Right lobe of liver (tissue), 6 donors: ENCODE data around the gene KDM4B. TPM values are rescaled to one million over a fixed set of nuclear protein-coding genes. Genes with fewer than 3 reads are reported as not detected.
A peak's percentile ranks its signal among the peaks of the same experiment; 100 is the strongest.
"Not testable (repeated sequence)": the region's sequence is repeated elsewhere in the genome, so short reads cannot be mapped to it uniquely, and the experiment has no call there.

ENCODE experiments used
- ATAC-seq, 4 donors: fragments of 200-7000 bp; cut with Tn5 transposase; one replicate each; pipeline ENCODE4 v1.9.1; 2020; ENCODE audit warnings: mild to moderate bottlenecking in 4 of 4, moderate library complexity in 4 of 4
- DNase-seq, 3 donors: peaks; one replicate each; pipeline ENCODE4 v3.0.0-alpha.2; 2020
- H3K27ac ChIP-seq, 3 donors: fragments of 200-600 bp; one replicate each; pipeline ENCODE4 v1.8.0; 2022
- H3K27me3 ChIP-seq, 2 donors: fragments of 200-600 bp; one replicate each; pipeline ENCODE4 v1.8.0; 2022
- H3K36me3 ChIP-seq, 4 donors: fragments of 200-600 bp; sonication (generic) in 1 of 4; one replicate each; pipeline versions ENCODE4 v1.5.1 to v1.8.0; 2017 to 2022; ENCODE audit warnings: control low read depth in 1 of 4
- H3K4me1 ChIP-seq, 4 donors: fragments of 200-600 bp; sonication (generic) in 1 of 4; one replicate each; pipeline versions ENCODE4 v1.5.1 to v1.8.0; 2017 to 2022; ENCODE audit warnings: control low read depth in 1 of 4
- H3K4me3 ChIP-seq, 3 donors: fragments of 200-600 bp; one replicate each; pipeline ENCODE4 v1.8.0; 2022
- H3K9me3 ChIP-seq, 4 donors: fragments of 200-600 bp; sonication (generic) in 1 of 4; one replicate each; pipeline versions ENCODE4 v1.5.1 to v1.8.0; 2017 to 2022; ENCODE audit warnings: control low read depth in 1 of 4
- POLR2A ChIP-seq: fragments of 450-650 bp; IDR thresholded peaks from one replicate; pipeline ENCODE4 v1.6.1; 2017; ENCODE audit warnings: antibody characterized with exemption, mild to moderate bottlenecking
- WGBS: methylation state at CpG from one replicate; pipeline ENCODE4 v1.1.6; 2018; ENCODE audit warnings: low coverage, low lambda C conversion rate; ENCODE audit not compliant: insufficient coverage; ENCODE audit errors: missing lambda C conversion rate; 5-methylcytosine and 5-hydroxymethylcytosine counted together
- intact Hi-C, 2 donors: fragments of 100-400 bp; cut with DNase I; formaldehyde crosslinking; loops; one replicate each; pipeline versions ENCODE4 v1.11.2 to v1.14.1; 2022
- total RNA-seq, 6 experiments: library from RNA; depleted of rRNA in 2 of 6; stranded (reverse); fragments of >200 nt in 2 of 6; fragmentation: NEBNext Ultra II Directional in 3 of 6; extraction: Animal tissue kit (Norgen Biotek cat#: 25700) in 3 of 6; gene quantifications; one replicate each; pipeline versions ENCODE4 v1.1.0 to v1.2.4, GENCODE V29; 2016 to 2023
- TF ChIP-seq, protein P1 (sequence below), 4 donors: fragments of 200-600 bp in 3 of 4; fragments of 450-650 bp in 1 of 4; IDR thresholded peaks; one replicate each; pipeline versions ENCODE4 v1.5.1 to v1.8.0; 2016 to 2022; ENCODE audit warnings: antibody characterized with exemption in 4 of 4, mild to moderate bottlenecking in 2 of 4
- donor health status: DM: no; HTN: yes; CAD: no.
- donor health status: DM: no; HTN: no; CAD: no.
- donor health status: DM: no; HTN: no; CAD: no.
- donor health status: DM: no; HTN: yes; CAD: no.
- donor health status: DM: no; HTN: yes; CAD: no.

KDM4B gene
- total RNA-seq, 6 experiments from 2014 or later = 14.2 to 36.9 (median 29.1) TPM

DNA sequence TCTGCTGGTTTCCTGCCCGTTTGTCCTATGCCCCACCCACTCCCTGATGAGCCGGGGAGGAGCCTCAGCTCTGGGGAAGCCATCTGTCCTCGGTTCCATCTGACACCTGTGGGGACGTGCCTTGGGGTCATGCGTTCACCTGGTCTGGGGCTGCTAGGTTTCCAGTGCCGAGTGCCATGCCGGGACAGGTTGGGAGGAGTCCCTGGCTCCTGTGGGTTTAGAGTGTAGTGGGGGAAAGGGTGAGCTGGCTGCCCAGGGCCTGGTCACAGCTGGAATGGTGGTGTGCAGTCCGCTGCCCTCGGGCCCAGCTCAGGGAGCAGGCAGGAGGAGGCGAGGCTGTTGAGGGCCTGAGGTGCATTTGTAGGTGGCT, 2.5 kb downstream of the KDM4B start:
- ATAC-seq = peak; percentile 2 to 22 (median 12)

DNA sequence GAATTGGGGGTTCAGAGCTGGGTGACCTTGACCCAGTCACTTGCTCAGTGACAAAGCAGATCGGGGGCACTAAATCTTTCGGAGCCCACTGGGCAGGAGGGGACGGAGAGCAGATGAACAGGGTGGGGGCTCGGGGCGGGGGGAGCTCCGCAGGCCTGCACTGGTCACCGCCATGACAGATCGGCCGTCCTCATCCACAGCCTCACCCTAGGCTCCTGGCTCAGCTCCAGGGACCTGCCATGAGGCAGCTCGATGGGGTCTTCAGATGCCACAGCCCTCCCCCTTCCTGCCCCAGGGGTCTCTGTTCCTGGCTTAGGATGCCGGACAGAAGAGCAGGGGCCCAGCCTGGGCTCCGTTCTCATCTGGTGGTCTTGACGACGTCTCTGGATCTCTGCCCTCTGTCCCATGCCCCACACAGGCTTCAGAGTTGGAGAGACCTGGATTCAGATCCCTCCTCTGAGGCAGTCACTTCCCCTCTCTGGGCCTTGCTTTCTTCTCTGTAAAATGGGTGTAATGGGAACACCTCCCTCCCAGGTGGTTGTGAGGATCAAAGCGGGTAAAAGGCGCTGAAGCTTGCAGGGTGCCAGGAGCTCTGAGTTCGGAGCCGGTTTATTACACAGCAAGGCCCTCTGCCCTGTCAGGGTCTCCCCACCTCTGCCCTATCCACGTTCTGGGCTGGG, 3.0 kb downstream of the KDM4B start:
- H3K4me1 ChIP-seq = peaks cover 0 to 52% (median 25%) of the 10 kb centered on the region in 4 donors
- WGBS = 46% methylated on average over 6 of the region's 19 CpGs
- peak overlapping the region in 1 of 3 donors; percentile 68 for H3K4me3 ChIP-seq
- DNase-seq (peak in 1 of 3 donors; percentile 57), ATAC-seq (no peak)
- intact Hi-C loops = loop anchor here in 1 of 2 donors (10.0 kb wide), 1 partner anchor 53 kb away; no protein-coding TSS in a partner anchor
- no peaks in the 10 kb centered on the region for H3K27me3 ChIP-seq
- no peaks in the 10 kb centered on the region for H3K36me3 ChIP-seq
- H3K27ac ChIP-seq = peak overlapping the region; percentile 6 to 71 (median 60)
- H3K9me3 ChIP-seq = no peaks in the 10 kb centered on the region
- TF ChIP-seq, protein P1, sequence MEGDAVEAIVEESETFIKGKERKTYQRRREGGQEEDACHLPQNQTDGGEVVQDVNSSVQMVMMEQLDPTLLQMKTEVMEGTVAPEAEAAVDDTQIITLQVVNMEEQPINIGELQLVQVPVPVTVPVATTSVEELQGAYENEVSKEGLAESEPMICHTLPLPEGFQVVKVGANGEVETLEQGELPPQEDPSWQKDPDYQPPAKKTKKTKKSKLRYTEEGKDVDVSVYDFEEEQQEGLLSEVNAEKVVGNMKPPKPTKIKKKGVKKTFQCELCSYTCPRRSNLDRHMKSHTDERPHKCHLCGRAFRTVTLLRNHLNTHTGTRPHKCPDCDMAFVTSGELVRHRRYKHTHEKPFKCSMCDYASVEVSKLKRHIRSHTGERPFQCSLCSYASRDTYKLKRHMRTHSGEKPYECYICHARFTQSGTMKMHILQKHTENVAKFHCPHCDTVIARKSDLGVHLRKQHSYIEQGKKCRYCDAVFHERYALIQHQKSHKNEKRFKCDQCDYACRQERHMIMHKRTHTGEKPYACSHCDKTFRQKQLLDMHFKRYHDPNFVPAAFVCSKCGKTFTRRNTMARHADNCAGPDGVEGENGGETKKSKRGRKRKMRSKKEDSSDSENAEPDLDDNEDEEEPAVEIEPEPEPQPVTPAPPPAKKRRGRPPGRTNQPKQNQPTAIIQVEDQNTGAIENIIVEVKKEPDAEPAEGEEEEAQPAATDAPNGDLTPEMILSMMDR (IDR thresholded peaks at IDR 0.05) = no peak
- TF ChIP-seq POLR2A = no peak

More for the DNA sequence above, 2.5 kb downstream of the KDM4B start:
- TF ChIP-seq, protein P1 (IDR thresholded peaks at IDR 0.05) = no peak
- TF ChIP-seq POLR2A = no peak
- Histone ChIP-seq H3K9me3 (no peaks in the 10 kb centered on the region), H3K27me3 (no peaks in the 10 kb centered on the region), H3K27ac (peak overlapping the region in 2 of 3 donors; percentile 6 to 71), H3K4me1 (peaks cover 0 to 46% (median 19%) of the 10 kb centered on the region in 4 donors), H3K36me3 (no peaks in the 10 kb centered on the region), H3K4me3 (peak overlapping the region; percentile 54 to 68 (median 58))
- 4% methylated on average over 7 of the region's 10 CpGs for WGBS
- intact Hi-C loops = loop anchor here in 1 of 2 donors (10.0 kb wide), 1 partner anchor 53 kb away; no protein-coding TSS in a partner anchor
- peak; percentile 68 to 80 (median 70) for DNase-seq

DNA sequence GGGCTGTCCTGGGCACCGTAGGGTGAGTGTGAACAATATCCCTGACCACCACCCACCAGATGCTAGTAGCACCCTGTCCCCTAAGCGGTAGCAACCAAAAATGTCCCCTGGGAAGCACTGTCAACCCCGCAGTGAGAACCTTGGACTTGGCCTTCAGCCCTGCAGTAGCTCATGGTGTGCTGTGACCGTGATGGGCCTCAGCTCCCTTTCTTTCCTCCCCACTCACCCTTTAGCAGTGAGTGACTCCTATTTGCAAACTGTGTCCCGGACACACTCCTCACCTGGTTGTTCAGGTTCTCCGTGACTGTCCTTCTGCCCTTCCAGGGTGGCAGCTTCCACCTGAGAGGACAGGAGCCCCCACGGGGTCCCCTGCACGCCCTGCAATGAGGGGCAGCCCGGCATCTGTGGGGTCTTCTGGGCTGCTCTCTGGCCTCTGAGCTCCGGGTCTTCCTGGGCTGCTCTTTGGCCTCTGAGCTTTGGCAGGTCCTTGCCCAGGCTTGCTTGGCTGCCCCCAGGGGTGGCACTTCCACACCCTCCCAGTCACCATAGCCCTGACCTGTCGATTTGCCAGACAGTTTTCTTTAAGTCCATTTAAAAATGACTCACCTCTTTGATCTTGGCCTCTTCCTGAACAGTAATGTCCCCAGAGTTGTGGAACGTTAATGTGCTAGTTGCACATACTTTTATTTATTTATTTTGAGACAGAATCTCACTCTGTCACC, 3.8 kb downstream of the KDM4B start:
- Histone ChIP-seq H3K4me1 (peaks cover 0 to 59% (median 28%) of the 10 kb centered on the region in 4 donors), H3K9me3 (no peaks in the 10 kb centered on the region), H3K27ac (peak overlapping the region; percentile 6 to 71 (median 60)), H3K4me3 (peak overlapping the region in 1 of 3 donors; percentile 29), H3K36me3 (no peaks in the 10 kb centered on the region), H3K27me3 (no peaks in the 10 kb centered on the region)
- TF ChIP-seq POLR2A = no peak
- TF ChIP-seq, protein P1 (IDR thresholded peaks at IDR 0.05) = no peak
- DNase-seq (peak in 2 of 3 donors; percentile 65 to 68), ATAC-seq (peak in 2 of 4 donors; percentile 7 to 8)
- 30% methylated on average over 6 of the region's 12 CpGs for WGBS
- intact Hi-C loops = loop anchor here in 1 of 2 donors (10.0 kb wide), 1 partner anchor 52 kb away; no protein-coding TSS in a partner anchor

DNA sequence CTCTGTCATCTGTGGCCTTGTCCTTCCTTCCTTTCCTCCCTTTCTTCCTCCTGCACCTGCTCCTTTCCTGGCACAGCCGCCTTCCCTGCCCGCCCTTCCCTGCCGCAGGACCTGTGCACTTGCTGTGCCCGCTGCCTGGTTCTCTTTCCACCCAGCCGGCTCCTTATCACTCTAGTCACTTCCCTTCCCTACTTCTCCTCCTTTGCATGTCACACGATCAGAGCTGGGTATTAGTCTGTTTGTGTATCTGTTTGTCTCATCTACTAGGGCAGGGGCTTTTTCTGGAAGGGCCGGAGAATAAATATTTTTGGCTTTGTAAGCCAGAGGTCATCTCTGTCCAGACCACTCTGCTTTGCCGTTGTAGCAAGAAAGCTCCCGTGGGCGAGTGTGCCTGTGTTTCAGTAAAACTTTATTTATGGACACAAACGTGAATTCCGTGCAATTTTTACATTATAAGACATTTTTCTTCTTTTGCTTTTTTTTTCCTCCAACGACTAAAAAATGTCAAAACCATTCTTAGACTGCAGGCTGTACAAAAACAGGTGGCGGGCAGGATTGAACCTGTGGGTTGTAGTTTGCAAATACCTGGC, 6.1 kb downstream of the KDM4B start:
- no peaks in the 10 kb centered on the region for H3K27me3 ChIP-seq
- H3K4me1 ChIP-seq = peaks cover 0 to 75% (median 34%) of the 10 kb centered on the region in 4 donors
- intact Hi-C loops = loop anchor here in 1 of 2 donors (10.0 kb wide), 1 partner anchor 50 kb away; no protein-coding TSS in a partner anchor
- no peaks in the 10 kb centered on the region for H3K9me3 ChIP-seq
- H3K4me3 ChIP-seq = no peak overlapping the region
- ATAC-seq (no peak), DNase-seq (peak in 1 of 3 donors; percentile 55)
- H3K36me3 ChIP-seq = no peaks in the 10 kb centered on the region
- WGBS = 74% methylated on average over 14 of the region's 14 CpGs
- TF ChIP-seq, protein P1 (IDR thresholded peaks at IDR 0.05) = no peak
- peak overlapping the region in 2 of 3 donors; percentile 29 to 70 for H3K27ac ChIP-seq

DNA sequence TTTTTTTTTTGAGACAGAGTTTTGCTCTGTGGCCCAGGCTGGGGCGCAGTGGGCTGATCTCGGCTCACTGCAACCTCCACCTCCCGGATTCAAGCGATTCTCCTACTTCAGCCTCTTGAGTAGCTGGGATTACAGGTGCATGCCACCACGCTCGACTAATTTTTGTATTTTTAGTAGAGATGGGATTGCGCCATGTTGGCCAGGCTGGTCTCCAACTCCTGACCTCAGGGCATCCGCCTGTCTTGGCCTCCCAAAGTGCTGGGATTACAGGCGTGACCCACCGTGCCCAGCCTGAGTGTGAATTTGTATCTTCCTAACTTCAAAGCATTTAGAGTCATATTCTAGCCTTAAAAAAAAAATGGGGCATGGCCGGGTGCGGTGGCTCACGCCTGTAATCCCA, 6.7 kb downstream of the KDM4B start:
- not testable (repeated sequence) for DNase-seq, H3K9me3 ChIP-seq, H3K36me3 ChIP-seq, ATAC-seq, H3K4me3 ChIP-seq, H3K27me3 ChIP-seq
- H3K27ac ChIP-seq = peak overlapping the region; percentile 50 to 71 (median 70)
- WGBS = 63% methylated on average over 7 of the region's 13 CpGs
- intact Hi-C loops = loop anchor here in 1 of 2 donors (10.0 kb wide), 1 partner anchor 49 kb away; no protein-coding TSS in a partner anchor
- H3K4me1 ChIP-seq = peaks cover 0 to 77% (median 30%) of the 10 kb centered on the region in 4 donors
